Measurements from ENCODE around the gene STAMBP.

GRCh38 chr2:73888388-73888787, 59.6 kb downstream of the STAMBP start:
- TF ChIP-seq CTCF (IDR thresholded peaks at IDR 0.05; ENCODE audit: extremely low read depth in 1 of 2, insufficient read depth in 1 of 2, low read depth in 1 of 2, low read length in 2 of 2) (no peak), POLR2A (IDR thresholded peaks at IDR 0.05; ENCODE audit: low read depth, low read length) (no peak), EZH2 (IDR thresholded peaks at IDR 0.05; ENCODE audit: borderline replicate concordance, low read depth, low read length, severe bottlenecking) (no peak), FOS (IDR thresholded peaks at IDR 0.05; ENCODE audit: borderline replicate concordance, insufficient read depth, low read length) (no peak), POLR2AphosphoS5 (IDR thresholded peaks at IDR 0.05; ENCODE audit: insufficient read depth, low read depth, low read length) (no peak)
